ENCODE results near the gene EPS8. TPM values are rescaled to one million over a fixed set of nuclear protein-coding genes. Genes with fewer than 3 reads are reported as not detected.
A peak's percentile ranks its signal among the peaks of the same experiment; 100 is the strongest.

Gene EPS8
- total RNA-seq, 4 donors from 2014 or later: 93.7 to 173 (median 109) TPM

DNA sequence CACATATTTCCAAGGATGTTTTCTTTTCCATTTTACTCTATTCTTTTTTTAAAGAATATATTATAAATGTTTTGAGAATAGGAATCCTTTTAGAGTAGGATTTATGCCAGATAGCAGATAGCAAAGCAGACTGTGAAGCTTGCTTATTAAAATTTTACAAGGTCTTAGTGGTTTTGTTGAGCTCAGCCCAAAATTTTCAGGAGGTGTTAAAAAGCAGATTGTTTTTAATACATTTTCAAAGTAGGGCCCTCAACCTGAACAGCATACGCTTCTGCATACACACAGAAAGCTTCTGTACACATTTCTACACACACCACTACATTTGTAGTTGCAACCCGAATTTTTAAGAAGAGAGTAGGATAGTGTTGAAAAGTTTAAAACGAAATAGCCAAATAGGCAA is 151.0 kb downstream of the EPS8 start:
- TF ChIP-seq POLR2A (IDR thresholded peaks at IDR 0.05): no peak
- TF ChIP-seq, protein P1, sequence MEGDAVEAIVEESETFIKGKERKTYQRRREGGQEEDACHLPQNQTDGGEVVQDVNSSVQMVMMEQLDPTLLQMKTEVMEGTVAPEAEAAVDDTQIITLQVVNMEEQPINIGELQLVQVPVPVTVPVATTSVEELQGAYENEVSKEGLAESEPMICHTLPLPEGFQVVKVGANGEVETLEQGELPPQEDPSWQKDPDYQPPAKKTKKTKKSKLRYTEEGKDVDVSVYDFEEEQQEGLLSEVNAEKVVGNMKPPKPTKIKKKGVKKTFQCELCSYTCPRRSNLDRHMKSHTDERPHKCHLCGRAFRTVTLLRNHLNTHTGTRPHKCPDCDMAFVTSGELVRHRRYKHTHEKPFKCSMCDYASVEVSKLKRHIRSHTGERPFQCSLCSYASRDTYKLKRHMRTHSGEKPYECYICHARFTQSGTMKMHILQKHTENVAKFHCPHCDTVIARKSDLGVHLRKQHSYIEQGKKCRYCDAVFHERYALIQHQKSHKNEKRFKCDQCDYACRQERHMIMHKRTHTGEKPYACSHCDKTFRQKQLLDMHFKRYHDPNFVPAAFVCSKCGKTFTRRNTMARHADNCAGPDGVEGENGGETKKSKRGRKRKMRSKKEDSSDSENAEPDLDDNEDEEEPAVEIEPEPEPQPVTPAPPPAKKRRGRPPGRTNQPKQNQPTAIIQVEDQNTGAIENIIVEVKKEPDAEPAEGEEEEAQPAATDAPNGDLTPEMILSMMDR (IDR thresholded peaks at IDR 0.05): no peak
- H3K36me3 ChIP-seq: no peaks in the 10 kb centered on the region
- no peaks in the 10 kb centered on the region for H3K9me3 ChIP-seq
- H3K27ac ChIP-seq: peak overlapping the region; percentile 42 to 74
- H3K4me3 ChIP-seq: no peak overlapping the region
- no peaks in the 10 kb centered on the region for H3K27me3 ChIP-seq
- no peak for DNase-seq
- intact Hi-C loops (cut with DNase I; ENCODE audit: low total_unique reads): no loop called here
- peaks cover 0 to 5% of the 10 kb centered on the region in 2 donors for H3K4me1 ChIP-seq

DNA sequence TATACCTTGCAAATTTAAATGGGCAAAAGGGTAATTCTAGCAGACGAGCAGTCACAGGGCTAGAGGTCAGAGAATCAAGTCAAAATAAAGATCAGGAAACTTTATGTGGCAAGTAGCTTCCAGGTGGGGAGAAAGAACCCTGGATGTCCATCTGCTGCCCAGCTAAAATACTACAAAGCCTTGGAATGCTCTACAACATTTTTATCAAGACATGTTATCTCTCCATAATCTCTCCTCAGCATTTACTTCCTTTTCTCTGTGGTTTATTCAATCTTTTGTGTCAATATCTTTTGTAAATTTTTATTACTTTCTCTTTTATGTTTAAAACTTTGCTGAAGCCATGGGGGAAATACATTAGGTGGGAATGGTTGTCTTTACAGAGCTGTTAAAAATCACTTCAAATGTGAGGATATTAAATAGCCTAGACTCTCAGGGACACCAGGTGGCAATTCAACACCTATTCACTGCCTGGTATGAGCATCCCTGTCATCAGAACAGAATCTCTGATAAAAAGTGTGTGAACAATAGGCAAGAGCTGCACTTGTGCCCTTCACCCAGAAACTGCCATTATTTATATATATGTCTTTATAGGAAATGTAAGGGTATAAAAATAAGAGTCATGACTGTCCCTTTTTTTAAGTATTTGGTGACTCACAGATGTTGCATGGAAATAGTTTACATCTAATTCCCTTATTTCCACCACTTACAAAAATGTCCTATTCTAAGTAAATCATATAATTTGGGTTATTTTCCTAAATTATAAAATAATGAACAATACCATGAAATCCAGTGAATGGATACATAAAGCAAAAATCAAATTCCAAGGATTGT is 152.9 kb downstream of the EPS8 start:
- no peaks in the 10 kb centered on the region for H3K36me3 ChIP-seq
- no peaks in the 10 kb centered on the region for H3K9me3 ChIP-seq
- peak overlapping the region in 1 of 2 donors; percentile 74 for H3K27ac ChIP-seq
- H3K4me1 ChIP-seq: peaks cover 0 to 5% of the 10 kb centered on the region in 2 donors
- TF ChIP-seq, protein P1 (IDR thresholded peaks at IDR 0.05): no peak
- no peak for TF ChIP-seq POLR2A (IDR thresholded peaks at IDR 0.05)
- intact Hi-C loops (cut with DNase I; ENCODE audit: low total_unique reads): no loop called here
- H3K27me3 ChIP-seq: no peaks in the 10 kb centered on the region
- H3K4me3 ChIP-seq: no peak overlapping the region
- DNase-seq: no peak

- no peak for DNase-seq
- H3K27me3 ChIP-seq: no peaks in the 10 kb centered on the region
- no peaks in the 10 kb centered on the region for H3K9me3 ChIP-seq
- peaks cover 0 to 5% of the 10 kb centered on the region in 2 donors for H3K4me1 ChIP-seq
- H3K36me3 ChIP-seq: no peaks in the 10 kb centered on the region
- no peak for TF ChIP-seq POLR2A (IDR thresholded peaks at IDR 0.05)
- TF ChIP-seq, protein P1 (IDR thresholded peaks at IDR 0.05): no peak
- no peak overlapping the region for H3K4me3 ChIP-seq
- H3K27ac ChIP-seq: peak overlapping the region; percentile 52 to 91
- intact Hi-C loops (cut with DNase I; ENCODE audit: low total_unique reads): no loop called here
Observed at GRCh38 chr12:15634010-15634683, 155.0 kb downstream of the EPS8 start.

DNA sequence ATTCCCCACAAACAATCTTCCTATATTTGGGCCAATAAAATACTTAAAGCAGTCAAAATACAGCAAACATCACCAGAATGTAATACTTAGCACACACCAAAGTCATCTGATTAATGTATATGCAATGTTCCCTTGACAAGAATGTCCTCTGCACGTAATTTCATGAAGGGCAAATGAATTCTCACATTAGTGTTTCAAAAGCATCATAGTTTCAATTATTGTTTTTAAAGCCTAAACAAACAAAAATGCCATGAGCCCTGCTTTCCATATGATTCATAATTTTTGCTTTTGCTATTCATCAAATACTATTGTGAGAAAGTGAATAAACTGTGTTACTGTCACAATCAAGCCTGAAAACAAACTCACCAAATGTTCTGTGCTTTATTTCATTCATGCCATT is 156.0 kb downstream of the EPS8 start:
- Histone ChIP-seq H3K27ac (peak overlapping the region; percentile 52 to 91), H3K4me3 (no peak overlapping the region), H3K9me3 (no peaks in the 10 kb centered on the region), H3K27me3 (no peaks in the 10 kb centered on the region), H3K4me1 (peaks cover 0 to 5% of the 10 kb centered on the region in 2 donors), H3K36me3 (no peaks in the 10 kb centered on the region)
- DNase-seq: no peak
- TF ChIP-seq, protein P1 (IDR thresholded peaks at IDR 0.05): no peak
- TF ChIP-seq POLR2A (IDR thresholded peaks at IDR 0.05): no peak
- intact Hi-C loops (cut with DNase I; ENCODE audit: low total_unique reads): no loop called here

- H3K4me3 ChIP-seq: no peak overlapping the region
- H3K27me3 ChIP-seq: no peaks in the 10 kb centered on the region
- H3K9me3 ChIP-seq: no peaks in the 10 kb centered on the region
- peak overlapping the region; percentile 52 to 91 for H3K27ac ChIP-seq
- H3K36me3 ChIP-seq: no peaks in the 10 kb centered on the region
- no peak for DNase-seq
- H3K4me1 ChIP-seq: peaks cover 4% of the 10 kb centered on the region in 2 donors
- intact Hi-C loops (cut with DNase I; ENCODE audit: low total_unique reads): no loop called here
- TF ChIP-seq POLR2A (IDR thresholded peaks at IDR 0.05): no peak
- TF ChIP-seq, protein P1 (IDR thresholded peaks at IDR 0.05): no peak
Observed at GRCh38 chr12:15632708-15633107, 156.5 kb downstream of the EPS8 start.
